HEK293 (cell line): Measurements from ENCODE around the gene R3HDM2.

ENCODE experiments used
- CTCF ChIA-PET: fragments of 350-600 bp; formaldehyde crosslinking; extraction: SDS; loops from one replicate; lab custom pipeline; 2021; ENCODE audit warnings: antibody characterized with exemption; lab: Yijun Ruan, JAX
- POLR2A ChIA-PET: fragments of 300-600 bp; formaldehyde crosslinking; extraction: SDS; loops from one replicate; lab custom pipeline; 2020; ENCODE audit warnings: antibody characterized with exemption, inconsistent platforms; lab: Yijun Ruan, JAX
- H3K27ac ChIP-seq: fragments of 200-500 bp; sonication (Bioruptor generic); 2 replicates; pipeline ENCODE4 v1.5.1; 2014; ENCODE audit warnings: low read depth, low read length, control low read depth, inconsistent platforms; ENCODE audit errors: extremely low read depth
- H3K36me3 ChIP-seq, 2 experiments: fragments of 200-500 bp in 1 of 2; sonication (Bioruptor generic) in 1 of 2; 1 replicate in 1 of 2; 2 replicates in 1 of 2; pipeline ENCODE4 v1.5.1; 2014 to 2017; ENCODE audit warnings: inconsistent platforms in 2 of 2, low read length in 2 of 2; ENCODE audit not compliant: control insufficient read depth in 2 of 2, insufficient read depth in 1 of 2
- H3K4me1 ChIP-seq: fragments of 200-500 bp; sonication (Bioruptor generic); 2 replicates; pipeline ENCODE4 v1.5.1; 2014; ENCODE audit warnings: mild to moderate bottlenecking, low read length, inconsistent platforms; ENCODE audit not compliant: control insufficient read depth, insufficient read depth
- H3K4me3 ChIP-seq: 2 replicates; pipeline ENCODE4 v1.5.1; 2011; ENCODE audit warnings: low read depth, mild to moderate bottlenecking, control low read depth, low read length, moderate library complexity
- H3K9me3 ChIP-seq: fragments of 200-500 bp; sonication (Bioruptor generic); 2 replicates; pipeline ENCODE4 v1.5.1; 2014; ENCODE audit warnings: low read depth, low read length, inconsistent platforms; ENCODE audit not compliant: control insufficient read depth, insufficient read depth
- MYNN ChIP-seq: fragments of 450-650 bp; formaldehyde crosslinking; IDR thresholded peaks from 2 replicates; pipeline ENCODE4 v1.5.1; 2016; ENCODE audit warnings: missing biosample characterization, missing genetic modification characterization, borderline replicate concordance
- OSR2 ChIP-seq: fragments of 450-650 bp; formaldehyde crosslinking; IDR thresholded peaks from 2 replicates; pipeline ENCODE4 v1.5.1; 2016; ENCODE audit warnings: missing biosample characterization, missing genetic modification characterization
- SALL2 ChIP-seq: fragments of 450-650 bp; formaldehyde crosslinking; IDR thresholded peaks from 2 replicates; pipeline ENCODE4 v1.5.0; 2017; ENCODE audit warnings: missing biosample characterization, mild to moderate bottlenecking, missing genetic modification characterization, borderline replicate concordance
- SP3 ChIP-seq: fragments of 450-650 bp; formaldehyde crosslinking; IDR thresholded peaks from 2 replicates; pipeline ENCODE4 v1.5.1; 2016; ENCODE audit warnings: missing biosample characterization, missing genetic modification characterization
- ZNF211 ChIP-seq: fragments of 450-650 bp; formaldehyde crosslinking; IDR thresholded peaks from 2 replicates; pipeline ENCODE4 v1.5.1; 2016; ENCODE audit warnings: low read depth, missing biosample characterization, missing genetic modification characterization
- ZNF658 ChIP-seq: fragments of 450-650 bp; formaldehyde crosslinking; IDR thresholded peaks from 2 replicates; pipeline ENCODE4; 2016; ENCODE audit warnings: missing biosample characterization, missing genetic modification characterization
- ZNF664 ChIP-seq: fragments of 450-650 bp; formaldehyde crosslinking; IDR thresholded peaks from 2 replicates; pipeline ENCODE4 v1.5.1; 2016; ENCODE audit warnings: missing biosample characterization, missing genetic modification characterization
- ZNF677 ChIP-seq: fragments of 450-650 bp; IDR thresholded peaks from 2 replicates; pipeline ENCODE4 v1.5.0; 2018; ENCODE audit warnings: missing biosample characterization, mild to moderate bottlenecking, missing genetic modification characterization, moderate library complexity
- TF ChIP-seq, protein P1 (sequence below): fragments of 450-650 bp; IDR thresholded peaks from 2 replicates; pipeline ENCODE4 v1.5.1; 2018; ENCODE audit warnings: missing biosample characterization, missing genetic modification characterization

Gene R3HDM2

DNA sequence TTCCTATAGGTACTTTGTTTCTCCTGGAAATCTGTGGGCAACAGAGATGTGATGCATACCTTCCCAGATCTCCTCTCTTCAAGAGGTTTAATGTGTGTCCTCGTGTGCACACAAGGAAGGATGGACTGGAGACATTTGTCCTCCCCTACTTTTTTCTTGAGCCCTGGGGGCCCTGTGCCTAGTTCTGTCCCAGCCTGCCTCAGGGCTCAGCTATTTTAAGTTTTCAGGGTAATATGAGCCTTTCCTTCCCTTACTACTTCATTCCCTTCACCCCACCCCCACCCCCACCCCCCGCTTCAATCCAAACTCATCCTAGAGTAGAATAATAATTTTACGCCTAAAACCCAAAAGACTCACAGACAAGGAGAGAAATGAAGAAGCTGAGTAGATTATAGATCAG, 180.3 kb downstream of the R3HDM2 start:
- peaks cover 0 to 14% of the 10 kb centered on the region in 2 experiments; a peak in 2 of 3 replicates for H3K36me3 ChIP-seq
- H3K4me1 ChIP-seq, result 0 out of 2 replicates have a peak, but pooled peaks cover 4% of the 10 kb centered on the region
- TF ChIP-seq ZNF664 (tag by site-specific recombination) (no peak), SP3 (no peak), ZNF677 (no peak)
- TF ChIP-seq, all 188 proteins: peak for 0
- ChIA-PET CTCF (interaction anchor here (0.7 to 3.3 kb wide), 8 partner anchors 11 to 202 kb away, joined by 3 to 19 read pairs (median 3); no protein-coding TSS in a partner anchor), POLR2A (interaction anchor here (0.6 kb wide), 1 partner anchor 15 kb away, joined by 3 read pairs; no protein-coding TSS in a partner anchor)
- Histone ChIP-seq H3K9me3 (no peaks in the 10 kb centered on the region), H3K27ac (no peak overlapping the region), H3K4me3 (no peak overlapping the region)

DNA sequence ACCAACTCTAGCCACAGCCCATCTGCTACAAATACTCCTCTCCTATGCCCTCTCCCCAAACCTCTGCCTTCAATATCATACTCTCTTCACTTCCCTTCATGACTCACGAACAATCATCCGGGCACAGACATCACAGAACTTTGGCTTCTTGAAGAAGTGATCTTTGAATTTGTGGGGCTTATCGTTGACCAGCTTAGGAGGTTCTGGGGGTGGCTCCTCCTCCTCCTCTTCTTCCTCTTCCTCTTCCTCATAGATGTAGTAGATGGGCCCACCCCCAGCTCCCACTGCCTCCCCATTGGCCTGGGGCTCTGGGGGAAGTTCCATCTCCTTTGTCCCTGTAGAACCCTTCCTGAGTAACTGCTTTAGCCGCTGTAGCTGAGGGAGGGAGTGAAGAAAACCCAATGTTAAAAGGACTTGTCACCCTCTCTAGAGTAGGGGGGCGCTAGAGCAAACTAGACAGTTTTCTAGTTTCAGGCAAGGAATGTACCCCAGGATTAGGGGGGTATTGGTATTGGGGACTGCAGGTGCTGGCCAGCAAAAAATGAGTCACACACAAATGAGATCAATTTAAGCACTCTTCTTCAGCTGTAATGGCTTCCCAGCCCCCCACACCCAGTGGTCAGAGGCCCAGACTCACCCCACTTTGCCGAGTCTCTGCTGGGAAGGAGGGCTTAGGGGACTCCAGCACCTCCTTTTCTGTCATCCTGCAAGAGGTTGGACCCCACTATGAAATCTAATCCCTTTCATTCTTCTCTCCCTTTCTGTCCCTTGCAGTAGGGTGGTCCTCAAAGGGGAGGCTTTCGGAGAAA, 181.7 kb downstream of the R3HDM2 start:
- no peaks in the 10 kb centered on the region for H3K9me3 ChIP-seq
- H3K36me3 ChIP-seq, result peaks cover 0 to 3% of the 10 kb centered on the region in 2 experiments; a peak in 2 of 3 replicates
- ChIA-PET CTCF (interaction anchor here (0.7 to 3.3 kb wide), 8 partner anchors 9 to 214 kb away, joined by 3 to 19 read pairs (median 5); no protein-coding TSS in a partner anchor), POLR2A (interaction anchor here (0.6 kb wide), 1 partner anchor 242 kb away, joined by 8 read pairs; no protein-coding TSS in a partner anchor)
- TF ChIP-seq, protein P1, sequence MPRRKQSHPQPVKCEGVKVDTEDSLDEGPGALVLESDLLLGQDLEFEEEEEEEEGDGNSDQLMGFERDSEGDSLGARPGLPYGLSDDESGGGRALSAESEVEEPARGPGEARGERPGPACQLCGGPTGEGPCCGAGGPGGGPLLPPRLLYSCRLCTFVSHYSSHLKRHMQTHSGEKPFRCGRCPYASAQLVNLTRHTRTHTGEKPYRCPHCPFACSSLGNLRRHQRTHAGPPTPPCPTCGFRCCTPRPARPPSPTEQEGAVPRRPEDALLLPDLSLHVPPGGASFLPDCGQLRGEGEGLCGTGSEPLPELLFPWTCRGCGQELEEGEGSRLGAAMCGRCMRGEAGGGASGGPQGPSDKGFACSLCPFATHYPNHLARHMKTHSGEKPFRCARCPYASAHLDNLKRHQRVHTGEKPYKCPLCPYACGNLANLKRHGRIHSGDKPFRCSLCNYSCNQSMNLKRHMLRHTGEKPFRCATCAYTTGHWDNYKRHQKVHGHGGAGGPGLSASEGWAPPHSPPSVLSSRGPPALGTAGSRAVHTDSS (tag by site-specific recombination), result peak; percentile 83
- TF ChIP-seq ZNF658, result no peak
- H3K27ac ChIP-seq, result no peak overlapping the region
- H3K4me3 ChIP-seq, result no peak overlapping the region
- 0 out of 2 replicates have a peak, but pooled peaks cover 4% of the 10 kb centered on the region for H3K4me1 ChIP-seq

DNA sequence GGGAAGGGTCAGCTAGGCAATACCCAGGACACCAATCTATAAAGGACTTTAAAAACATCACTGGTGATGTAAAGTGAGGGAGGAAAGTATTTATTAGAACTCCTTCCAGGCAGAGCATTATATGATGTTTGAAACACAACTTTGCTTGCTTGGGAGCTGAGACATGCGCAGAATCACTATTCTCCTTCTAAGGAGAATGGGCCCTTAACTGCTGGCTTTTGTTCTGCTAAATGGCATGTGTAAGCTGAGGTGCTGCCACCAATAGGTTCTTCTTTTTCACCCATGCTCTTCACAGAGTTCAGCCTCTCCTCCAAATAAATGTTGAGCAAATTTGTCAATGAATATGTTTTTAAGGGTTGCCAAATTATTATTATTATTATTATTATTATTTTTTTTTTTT, 183.8 kb downstream of the R3HDM2 start:
- ChIA-PET CTCF (interaction anchor here (0.6 to 23.3 kb wide), 9 partner anchors 10 to 207 kb away, joined by 3 to 628 read pairs (median 4); partner anchors contain the start of genes INHBE and NXPH4), POLR2A (no interaction called here)
- Histone ChIP-seq H3K4me1 (0 out of 2 replicates have a peak, but pooled peaks cover 4% of the 10 kb centered on the region), H3K36me3 (no peaks in the 10 kb centered on the region; a peak in 1 of 3 replicates), H3K27ac (no peak overlapping the region)
- TF ChIP-seq MYNN, result no peak
- no peak for TF ChIP-seq SALL2 (tag by site-specific recombination)
- TF ChIP-seq OSR2 (tag by site-specific recombination), result no peak
- TF ChIP-seq, all 188 proteins: peak for 0
- no peak overlapping the region for H3K4me3 ChIP-seq
- no peaks in the 10 kb centered on the region for H3K9me3 ChIP-seq

DNA sequence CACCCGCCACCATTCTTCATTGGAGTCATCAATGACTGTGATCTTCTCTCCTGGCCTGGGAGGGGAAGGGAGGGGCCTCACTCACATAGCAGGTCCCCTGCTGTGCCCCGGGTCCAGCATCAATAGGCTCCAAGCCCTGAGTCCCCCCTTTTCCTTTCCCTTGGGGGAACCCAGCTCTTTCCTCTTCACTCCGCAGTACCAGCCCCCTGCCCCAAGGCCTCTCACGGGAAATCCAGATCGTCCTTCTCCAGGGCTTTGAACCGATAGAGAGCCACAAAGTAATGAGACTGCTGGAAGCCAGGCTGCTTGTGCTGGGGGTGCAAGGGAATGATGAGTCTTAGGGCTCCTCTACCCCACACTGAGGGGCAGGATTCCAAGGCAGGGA, 186.5 kb downstream of the R3HDM2 start:
- ChIA-PET POLR2A (interaction anchor here (0.9 kb wide), 1 partner anchor 9 kb away, joined by 3 read pairs; no protein-coding TSS in a partner anchor), CTCF (interaction anchor here (0.5 to 23.3 kb wide), 16 partner anchors 8 to 586 kb away, joined by 3 to 628 read pairs (median 5); partner anchors contain the start of genes GLI1, INHBE, NXPH4 and SHMT2)
- Histone ChIP-seq H3K36me3 (no peaks in the 10 kb centered on the region; a peak in 1 of 3 replicates), H3K4me1 (0 out of 2 replicates have a peak, but pooled peaks cover 3% of the 10 kb centered on the region), H3K4me3 (no peak overlapping the region), H3K9me3 (no peaks in the 10 kb centered on the region), H3K27ac (no peak overlapping the region)
- TF ChIP-seq ZNF211 (tag by site-specific recombination), result no peak
